Thyroid gland (tissue), 4 donors: ENCODE measurements around the gene MSMP.

Experiments
- POLR2A ChIP-seq, 2 donors: fragments of 450-650 bp; IDR thresholded peaks; one replicate each; pipeline ENCODE4 v1.6.1; 2017; ENCODE audit warnings: antibody characterized with exemption in 2 of 2, mild to moderate bottlenecking in 2 of 2, moderate library complexity in 1 of 2
- TF ChIP-seq, protein P1 (sequence below), 6 experiments: fragments of 200-600 bp in 3 of 6; fragments of 450-650 bp in 3 of 6; sonication (generic) in 3 of 6; IDR thresholded peaks; one replicate each; pipeline ENCODE4 v1.5.1; 2016 to 2019; ENCODE audit warnings: antibody characterized with exemption in 6 of 6, mild to moderate bottlenecking in 2 of 6, inconsistent platforms in 1 of 6, moderate library complexity in 1 of 6

GRCh38 chr9:35734096-35734495 is 20.0 kb downstream of the MSMP start:
- TF ChIP-seq, protein P1, sequence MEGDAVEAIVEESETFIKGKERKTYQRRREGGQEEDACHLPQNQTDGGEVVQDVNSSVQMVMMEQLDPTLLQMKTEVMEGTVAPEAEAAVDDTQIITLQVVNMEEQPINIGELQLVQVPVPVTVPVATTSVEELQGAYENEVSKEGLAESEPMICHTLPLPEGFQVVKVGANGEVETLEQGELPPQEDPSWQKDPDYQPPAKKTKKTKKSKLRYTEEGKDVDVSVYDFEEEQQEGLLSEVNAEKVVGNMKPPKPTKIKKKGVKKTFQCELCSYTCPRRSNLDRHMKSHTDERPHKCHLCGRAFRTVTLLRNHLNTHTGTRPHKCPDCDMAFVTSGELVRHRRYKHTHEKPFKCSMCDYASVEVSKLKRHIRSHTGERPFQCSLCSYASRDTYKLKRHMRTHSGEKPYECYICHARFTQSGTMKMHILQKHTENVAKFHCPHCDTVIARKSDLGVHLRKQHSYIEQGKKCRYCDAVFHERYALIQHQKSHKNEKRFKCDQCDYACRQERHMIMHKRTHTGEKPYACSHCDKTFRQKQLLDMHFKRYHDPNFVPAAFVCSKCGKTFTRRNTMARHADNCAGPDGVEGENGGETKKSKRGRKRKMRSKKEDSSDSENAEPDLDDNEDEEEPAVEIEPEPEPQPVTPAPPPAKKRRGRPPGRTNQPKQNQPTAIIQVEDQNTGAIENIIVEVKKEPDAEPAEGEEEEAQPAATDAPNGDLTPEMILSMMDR (IDR thresholded peaks at IDR 0.05) = no peak
- no peak for TF ChIP-seq POLR2A (IDR thresholded peaks at IDR 0.05)
